Skeletal muscle satellite cell (primary cell): ENCODE results near the gene ZC2HC1B.

ENCODE experiments used
- H3K27me3 ChIP-seq: 2 replicates; pipeline ENCODE4 v1.7.0; 2013; ENCODE audit warnings: low read length; ENCODE audit not compliant: control insufficient read depth, insufficient read depth
- H3K36me3 ChIP-seq: 2 replicates; pipeline ENCODE4 v1.7.0; 2013; ENCODE audit warnings: mild to moderate bottlenecking, control low read depth, low read length; ENCODE audit not compliant: insufficient read depth
- H3K4me1 ChIP-seq: 2 replicates; pipeline ENCODE4 v1.7.0; 2013; ENCODE audit warnings: low read length; ENCODE audit not compliant: control insufficient read depth, insufficient read depth
- H3K4me2 ChIP-seq: 2 replicates; pipeline ENCODE4 v1.7.0; 2013; ENCODE audit warnings: mild to moderate bottlenecking, low read length
- H3K4me3 ChIP-seq: 2 replicates; pipeline ENCODE4 v1.7.0; 2013; ENCODE audit warnings: low read length
- H3K9ac ChIP-seq: 2 replicates; pipeline ENCODE4 v1.7.0; 2013; ENCODE audit warnings: mild to moderate bottlenecking, low read depth, low read length, moderate library complexity
- H3K9me3 ChIP-seq: replicated peaks from 2 replicates; pipeline ENCODE4 v1.7.0; 2013; ENCODE audit warnings: mild to moderate bottlenecking, control low read depth, low read length

Gene ZC2HC1B

GRCh38 chr6:143952060-143952778 is 87.9 kb downstream of the ZC2HC1B start:
- Histone ChIP-seq H3K9me3 (no peaks in the 10 kb centered on the region), H3K9ac (no peak overlapping the region), H3K4me3 (no peak overlapping the region), H3K27me3 (no peaks in the 10 kb centered on the region), H3K4me1 (no peaks in the 10 kb centered on the region), H3K36me3 (peaks cover 6% of the 10 kb centered on the region), H3K4me2 (no peak overlapping the region)

DNA sequence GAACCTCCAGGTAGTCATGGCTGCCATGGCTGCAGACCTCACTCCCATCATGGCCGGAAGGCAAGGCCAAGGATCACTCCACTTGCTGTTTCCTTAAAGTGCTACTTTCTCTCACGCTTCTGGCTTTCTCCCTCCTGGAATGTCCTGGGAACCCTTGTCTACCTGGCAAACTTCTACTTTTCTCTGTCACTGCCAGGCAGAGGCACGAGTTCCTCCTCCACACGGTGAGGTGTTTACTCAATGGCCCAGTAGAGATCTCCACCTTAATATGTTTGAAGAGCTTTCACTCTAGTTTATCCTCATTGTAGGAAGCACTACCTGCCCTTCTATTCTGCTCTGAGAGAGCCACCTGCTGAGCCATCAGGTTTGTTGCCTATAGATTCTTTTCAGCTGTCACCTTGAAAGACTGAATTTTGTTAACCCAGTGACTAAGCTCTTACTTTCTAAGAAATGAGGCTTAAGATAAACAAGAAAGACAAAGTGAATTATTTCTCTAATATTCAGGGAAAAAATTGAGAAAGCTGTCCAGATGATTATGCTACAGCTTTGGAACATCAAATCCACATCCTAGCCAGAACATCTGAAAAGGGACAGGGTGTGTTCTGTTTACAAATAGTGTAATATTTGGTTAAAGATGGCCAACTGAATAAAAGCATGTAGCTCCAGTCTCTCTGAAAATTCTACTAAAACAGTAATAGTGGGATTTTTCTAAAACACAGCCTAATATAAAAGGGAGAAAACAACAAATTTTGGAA is 88.8 kb downstream of the ZC2HC1B start:
- Histone ChIP-seq H3K4me1 (no peaks in the 10 kb centered on the region), H3K36me3 (peaks cover 6% of the 10 kb centered on the region), H3K9ac (no peak overlapping the region), H3K27me3 (no peaks in the 10 kb centered on the region), H3K4me3 (no peak overlapping the region), H3K9me3 (no peaks in the 10 kb centered on the region), H3K4me2 (no peak overlapping the region)

- Histone ChIP-seq H3K4me2 (no peak overlapping the region), H3K9me3 (no peaks in the 10 kb centered on the region), H3K4me1 (no peaks in the 10 kb centered on the region), H3K27me3 (no peaks in the 10 kb centered on the region), H3K4me3 (no peak overlapping the region), H3K9ac (no peak overlapping the region), H3K36me3 (peaks cover 6% of the 10 kb centered on the region)
Measured at GRCh38 chr6:143953922-143954321, 89.6 kb downstream of the ZC2HC1B start.

- Histone ChIP-seq H3K4me2 (no peak overlapping the region), H3K4me3 (no peak overlapping the region), H3K9me3 (no peaks in the 10 kb centered on the region), H3K27me3 (peaks cover 11% of the 10 kb centered on the region), H3K4me1 (no peaks in the 10 kb centered on the region), H3K9ac (no peak overlapping the region), H3K36me3 (peaks cover 6% of the 10 kb centered on the region)
Measured at GRCh38 chr6:143955971-143956370, 91.7 kb downstream of the ZC2HC1B start.

GRCh38 chr6:143957679-143958274 is 93.5 kb downstream of the ZC2HC1B start:
- Histone ChIP-seq H3K36me3 (peaks cover 2% of the 10 kb centered on the region), H3K4me1 (no peaks in the 10 kb centered on the region), H3K4me3 (no peak overlapping the region), H3K27me3 (peaks cover 14% of the 10 kb centered on the region), H3K9me3 (no peaks in the 10 kb centered on the region), H3K4me2 (no peak overlapping the region), H3K9ac (no peak overlapping the region)

DNA sequence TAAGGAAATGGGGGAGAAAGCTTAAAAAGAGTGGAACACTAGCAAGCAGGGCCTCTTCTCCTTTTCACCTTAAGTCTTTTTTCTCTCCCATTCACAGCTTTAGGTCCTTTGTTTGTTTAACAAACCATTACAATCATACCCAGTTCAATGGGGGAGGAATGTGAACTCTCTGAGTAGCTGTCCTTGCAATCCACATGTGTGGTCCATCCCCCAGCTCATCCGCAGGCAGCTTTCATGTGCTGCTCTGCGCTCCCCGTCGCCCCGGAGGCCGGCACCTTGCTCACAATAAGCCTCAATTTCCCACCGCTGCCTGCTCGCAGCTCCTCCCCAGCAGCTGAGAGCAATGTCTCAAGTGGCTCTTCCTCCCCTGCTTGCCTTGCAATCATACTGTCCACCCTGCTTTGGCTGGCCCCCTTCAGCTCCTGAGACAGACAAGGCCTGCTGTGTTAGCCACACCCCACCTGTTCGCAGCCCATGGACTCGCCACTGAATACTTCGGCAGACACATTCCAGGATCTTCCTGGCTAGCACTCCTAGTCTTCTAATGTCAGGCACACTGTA is 94.6 kb downstream of the ZC2HC1B start:
- Histone ChIP-seq H3K4me2 (no peak overlapping the region), H3K36me3 (no peaks in the 10 kb centered on the region), H3K4me3 (no peak overlapping the region), H3K9ac (no peak overlapping the region), H3K27me3 (peaks cover 14% of the 10 kb centered on the region), H3K9me3 (no peaks in the 10 kb centered on the region), H3K4me1 (no peaks in the 10 kb centered on the region)

DNA sequence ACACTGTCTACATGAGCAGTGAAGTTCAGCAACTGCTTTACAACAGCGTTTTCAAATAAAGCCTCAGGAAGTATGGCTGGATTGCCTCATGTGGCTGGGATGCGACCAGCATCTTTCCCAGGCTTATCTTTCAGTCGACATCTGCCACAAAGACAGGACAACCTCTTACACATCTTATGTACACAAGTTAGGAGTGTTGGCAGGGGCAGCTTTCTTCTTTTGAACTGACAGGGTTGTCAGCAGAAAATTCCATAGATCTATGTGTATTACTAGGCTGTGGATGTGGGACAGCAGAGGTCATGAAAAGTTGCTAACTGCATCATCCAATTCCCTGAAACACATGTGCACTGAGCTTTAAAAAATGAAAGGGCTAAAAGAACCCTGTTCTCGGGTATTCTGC is 95.7 kb downstream of the ZC2HC1B start:
- Histone ChIP-seq H3K9me3 (no peaks in the 10 kb centered on the region), H3K4me3 (no peak overlapping the region), H3K9ac (no peak overlapping the region), H3K36me3 (no peaks in the 10 kb centered on the region), H3K4me1 (no peaks in the 10 kb centered on the region), H3K27me3 (peaks cover 14% of the 10 kb centered on the region), H3K4me2 (no peak overlapping the region)

DNA sequence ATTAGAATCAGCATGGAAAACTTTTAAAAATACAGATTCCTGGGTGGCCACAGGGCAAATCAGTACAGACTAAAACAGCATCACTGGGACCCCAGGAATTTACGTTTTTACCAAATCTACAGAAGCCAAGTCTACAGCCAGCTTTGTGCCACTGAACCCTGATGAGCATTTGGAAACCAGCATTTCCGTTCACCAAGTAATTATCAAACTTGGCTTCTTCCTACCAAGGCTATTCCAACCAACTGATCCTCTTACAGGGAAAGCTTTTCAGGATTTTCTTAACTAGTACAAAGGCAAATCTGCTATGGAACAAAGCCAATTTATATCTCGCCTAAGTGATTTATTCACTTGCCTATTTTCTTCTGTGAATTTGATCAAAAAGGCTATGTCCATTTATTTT is 96.8 kb downstream of the ZC2HC1B start:
- Histone ChIP-seq H3K9me3 (no peaks in the 10 kb centered on the region), H3K4me3 (no peak overlapping the region), H3K27me3 (peaks cover 14% of the 10 kb centered on the region), H3K9ac (no peak overlapping the region), H3K4me1 (peaks cover 8% of the 10 kb centered on the region), H3K36me3 (peaks cover 5% of the 10 kb centered on the region), H3K4me2 (no peak overlapping the region)

DNA sequence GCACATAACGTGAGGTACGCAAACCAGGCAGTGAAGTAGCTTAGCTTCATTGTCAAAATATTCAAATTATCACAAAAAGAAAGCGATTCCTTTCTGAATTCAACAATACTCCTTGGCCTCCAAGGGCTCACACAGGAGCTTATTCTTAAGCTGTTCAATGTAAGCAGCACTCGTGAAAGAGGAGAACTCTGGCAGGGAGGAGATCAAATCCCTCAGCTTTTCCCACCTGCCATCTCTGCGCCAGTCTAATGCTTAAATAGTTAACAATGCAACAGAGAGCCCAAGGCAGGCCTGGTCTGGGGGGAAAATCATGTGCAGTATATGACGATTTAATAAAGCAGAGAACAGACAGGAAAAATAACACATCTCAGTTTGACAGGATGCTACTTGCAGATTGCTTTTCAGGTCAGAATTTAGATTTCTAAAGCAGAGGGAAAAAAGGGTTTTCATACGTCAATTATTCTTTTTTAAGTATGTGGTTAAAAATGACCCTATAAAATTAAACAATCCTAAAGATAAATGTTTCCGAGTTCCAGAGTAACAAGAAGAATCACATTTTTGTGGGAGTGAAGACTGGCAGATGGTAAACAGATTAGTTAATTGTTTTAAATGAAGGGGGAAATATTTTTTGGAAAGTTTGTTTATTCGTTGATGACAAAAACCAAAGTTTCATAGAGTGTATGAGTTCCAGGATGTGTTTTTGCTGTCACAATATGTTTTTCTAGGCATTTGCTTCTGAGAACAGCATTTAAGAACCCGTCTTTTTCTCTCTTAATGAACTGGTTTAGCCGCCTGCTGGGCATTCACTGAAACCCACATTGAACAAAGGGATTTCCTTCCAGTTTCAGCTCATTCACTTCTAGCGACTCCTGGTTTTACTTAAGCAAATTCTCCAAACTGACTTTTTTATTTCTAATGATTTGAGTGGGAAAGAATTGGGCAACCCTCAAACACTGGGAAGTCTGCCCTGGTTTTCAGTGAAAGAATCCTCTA is 97.9 kb downstream of the ZC2HC1B start:
- Histone ChIP-seq H3K36me3 (peaks cover 5% of the 10 kb centered on the region), H3K4me2 (no peak overlapping the region), H3K9ac (no peak overlapping the region)

GRCh38 chr6:143963158-143963919 is 99.1 kb downstream of the ZC2HC1B start:
- Histone ChIP-seq H3K36me3 (peaks cover 5% of the 10 kb centered on the region), H3K4me2 (no peak overlapping the region), H3K9ac (no peak overlapping the region), H3K4me1 (peaks cover 10% of the 10 kb centered on the region), H3K4me3 (no peak overlapping the region), H3K9me3 (no peaks in the 10 kb centered on the region), H3K27me3 (peaks cover 14% of the 10 kb centered on the region)

More for the DNA sequence above, 97.9 kb downstream of the ZC2HC1B start:
- peaks cover 14% of the 10 kb centered on the region for H3K27me3 ChIP-seq
- H3K4me1 ChIP-seq = peaks cover 10% of the 10 kb centered on the region
- no peaks in the 10 kb centered on the region for H3K9me3 ChIP-seq
- no peak overlapping the region for H3K4me3 ChIP-seq
